HepG2 (cell line): ENCODE data around the gene SIGLEC10. TPM values are rescaled to one million over a fixed set of nuclear protein-coding genes. Genes with fewer than 3 reads are reported as not detected.
A peak's percentile ranks its signal among the peaks of the same experiment; 100 is the strongest.

Experiments used
- ARNTL ChIP-seq: sonication (generic); formaldehyde crosslinking; IDR thresholded peaks from 2 replicates; pipeline ENCODE4 v1.4.0; 2020; ENCODE audit warnings: mild to moderate bottlenecking, missing genetic modification reagents
- CBFB ChIP-seq: sonication (generic); formaldehyde crosslinking; IDR thresholded peaks from 2 replicates; pipeline ENCODE4 v1.4.0; 2020; ENCODE audit warnings: missing genetic modification reagents
- CREM ChIP-seq, 2 experiments: sonication (generic) in 1 of 2; formaldehyde crosslinking in 1 of 2; IDR thresholded peaks; 2 replicates each; pipeline versions ENCODE4 v1.4.0 to v1.6.1; 2016 to 2020; ENCODE audit warnings: antibody characterized with exemption in 1 of 2, mild to moderate bottlenecking in 1 of 2, missing genetic modification reagents in 1 of 2
- ELF3 ChIP-seq: IDR thresholded peaks from 2 replicates; pipeline ENCODE4 v1.6.1; 2016; ENCODE audit warnings: missing genetic modification reagents, missing compliant biosample characterization
- MAZ ChIP-seq, 2 experiments: sonication (generic) in 1 of 2; formaldehyde crosslinking in 1 of 2; IDR thresholded peaks; 2 replicates each; pipeline versions ENCODE4 v1.5.0 to v1.6.1; 2012 to 2020; ENCODE audit warnings: low read depth in 2 of 2, mild to moderate bottlenecking in 2 of 2, borderline replicate concordance in 1 of 2, improper control_type of control experiment in 1 of 2, low read length in 1 of 2, missing genetic modification reagents in 1 of 2, moderate library complexity in 1 of 2
- MED1 ChIP-seq: sonication (generic); formaldehyde crosslinking; IDR thresholded peaks from 2 replicates; pipeline ENCODE4 v1.4.0; 2020; ENCODE audit warnings: missing genetic modification reagents
- MEIS1 ChIP-seq: sonication (generic); formaldehyde crosslinking; IDR thresholded peaks from 2 replicates; pipeline ENCODE4 v1.9.0; 2021; ENCODE audit warnings: mild to moderate bottlenecking, missing genetic modification reagents, moderate library complexity, borderline replicate concordance
- NR3C1 ChIP-seq: sonication (generic); formaldehyde crosslinking; IDR thresholded peaks from 2 replicates; pipeline ENCODE4 v1.4.0; 2020; ENCODE audit warnings: missing genetic modification reagents
- PPARG ChIP-seq: conservative IDR thresholded peaks from 2 replicates; pipeline ENCODE4 v1.6.1; 2016; ENCODE audit warnings: missing biosample characterization, missing genetic modification reagents
- RARA ChIP-seq: IDR thresholded peaks from 2 replicates; pipeline ENCODE4 v1.6.1; 2016; ENCODE audit warnings: missing genetic modification reagents, missing compliant biosample characterization
- RBM22 ChIP-seq: fragments of 200-400 bp; formaldehyde crosslinking; optimal IDR thresholded peaks from 2 replicates; pipeline ENCODE3; 2017; ENCODE audit warnings: mild to moderate bottlenecking, low read length, moderate library complexity
- RBM39 ChIP-seq: fragments of 200-400 bp; formaldehyde crosslinking; IDR thresholded peaks from one replicate; pipeline ENCODE4 v1.6.1; 2018; ENCODE audit warnings: antibody characterized with exemption, mild to moderate bottlenecking, low read depth, low read length; ENCODE audit not compliant: poor library complexity, severe bottlenecking
- ZFP62 ChIP-seq: sonication (generic); formaldehyde crosslinking; IDR thresholded peaks from 2 replicates; pipeline ENCODE4 v1.4.0; 2020; ENCODE audit warnings: missing genetic modification reagents
- ZKSCAN8 ChIP-seq: IDR thresholded peaks from 2 replicates; pipeline ENCODE4 v1.6.1; 2016; ENCODE audit warnings: borderline replicate concordance, missing genetic modification reagents, missing compliant biosample characterization
- ZNF17 ChIP-seq: sonication (generic); formaldehyde crosslinking; IDR thresholded peaks from 2 replicates; pipeline ENCODE4 v1.5.0; 2020; ENCODE audit warnings: mild to moderate bottlenecking, missing genetic modification reagents
- ZNF749 ChIP-seq: sonication (generic); formaldehyde crosslinking; IDR thresholded peaks from 2 replicates; pipeline ENCODE4 v1.8.0; 2022; ENCODE audit warnings: mild to moderate bottlenecking, missing genetic modification reagents, moderate library complexity, borderline replicate concordance
- polyA plus RNA-seq, 8 experiments: library from polyadenylated mRNA; depleted of rRNA in 3 of 8; stranded (reverse) in 7 of 8; unstranded in 1 of 8; fragments of >200 nt; fragmentation: Illumina TruSeq in 4 of 8; extraction: Trizol in 4 of 8; gene quantifications; 2 replicates each; pipeline versions ENCODE4 v1.2.1 to v1.2.3, GENCODE V29; 2011 to 2016; ENCODE audit warnings: low read depth in 4 of 8, missing spikeins in 1 of 8, mixed read lengths in 1 of 8; ENCODE audit not compliant: insufficient read depth in 1 of 8
- total RNA-seq, 5 experiments: library from RNA; depleted of rRNA; stranded (reverse); fragments of >200 nt; fragmentation: Illumina TruSeq; extraction: Trizol; gene quantifications; 2 replicates each; pipeline ENCODE4 v1.2.3, GENCODE V29; 2016; ENCODE audit warnings: low read depth in 1 of 5
- TF ChIP-seq, protein P1 (sequence below): sonication (generic); formaldehyde crosslinking; conservative IDR thresholded peaks from 2 replicates; pipeline ENCODE4 v1.4.0; 2020; ENCODE audit warnings: missing genetic modification reagents
- TF ChIP-seq, protein P2 (sequence below): sonication (generic); formaldehyde crosslinking; IDR thresholded peaks from 2 replicates; pipeline ENCODE4 v1.9.0; 2022; ENCODE audit warnings: low read depth, missing genetic modification reagents
- TF ChIP-seq, protein P3 (sequence below): IDR thresholded peaks from 2 replicates; pipeline ENCODE4 v1.6.1; 2016; ENCODE audit warnings: mild to moderate bottlenecking, missing biosample characterization, missing genetic modification reagents
- TF ChIP-seq, protein P4 (sequence below): sonication (generic); formaldehyde crosslinking; IDR thresholded peaks from 2 replicates; pipeline ENCODE4 v1.5.1; 2020; ENCODE audit warnings: mild to moderate bottlenecking, missing genetic modification reagents
- TF ChIP-seq, protein P5 (sequence below): IDR thresholded peaks from 2 replicates; pipeline ENCODE4 v1.6.1; 2016; ENCODE audit warnings: missing compliant biosample characterization, missing genetic modification reagents, borderline replicate concordance

Gene SIGLEC10
- total and polyA plus RNA-seq, 2 of the 13 experiments (the other 11 are each of a cell fraction or from before 2014, with no cell fraction given), result not detected

DNA sequence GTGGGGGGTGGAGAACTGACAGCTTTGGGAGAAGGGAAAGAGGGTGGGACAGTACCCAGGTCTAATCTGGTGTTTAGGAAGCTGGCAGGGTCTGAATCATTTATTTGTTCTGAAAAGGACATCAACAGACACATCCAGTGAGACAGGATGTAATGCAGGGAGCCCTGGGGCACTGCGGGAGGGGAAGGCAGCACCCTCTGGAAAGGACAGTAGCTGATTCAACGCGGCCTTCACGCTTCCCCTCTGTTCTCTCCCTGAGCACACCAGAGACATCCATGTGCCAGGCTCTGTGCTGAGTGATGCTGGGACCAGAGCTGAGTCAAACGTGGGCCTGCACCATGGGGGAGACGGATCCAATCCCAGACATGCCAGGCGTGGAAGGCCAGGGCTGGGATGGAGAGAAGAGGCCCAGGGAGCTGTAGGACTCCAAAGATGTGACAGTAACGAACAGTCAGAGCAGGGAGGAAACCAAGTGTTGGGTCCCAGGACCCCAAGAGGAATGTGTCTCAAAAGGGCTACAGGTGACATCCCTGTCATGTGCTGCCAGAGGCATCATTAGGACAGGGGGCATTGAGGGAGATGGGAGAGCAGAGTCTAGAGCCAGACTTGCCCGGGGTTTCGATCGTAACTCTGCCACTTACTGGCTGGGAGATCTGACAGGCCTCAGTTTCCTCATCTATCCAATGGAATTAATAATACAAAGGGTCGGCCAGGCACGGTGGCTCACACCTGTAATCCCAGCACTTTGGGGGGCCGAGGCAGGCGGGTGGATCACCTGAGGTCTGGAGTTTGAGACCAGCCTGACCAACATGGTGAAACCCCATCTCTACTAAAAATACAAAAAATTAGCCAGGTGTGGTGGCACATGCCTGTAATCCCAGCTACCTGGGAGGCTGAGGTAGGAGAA, 53.0 kb downstream of the SIGLEC10 start (continued):
- TF ChIP-seq CREM (IDR thresholded peaks at IDR 0.05), result no peak
- TF ChIP-seq CREM (CRISPR knock-in tag; IDR thresholded peaks at IDR 0.05), result no peak
- TF ChIP-seq, protein P1, sequence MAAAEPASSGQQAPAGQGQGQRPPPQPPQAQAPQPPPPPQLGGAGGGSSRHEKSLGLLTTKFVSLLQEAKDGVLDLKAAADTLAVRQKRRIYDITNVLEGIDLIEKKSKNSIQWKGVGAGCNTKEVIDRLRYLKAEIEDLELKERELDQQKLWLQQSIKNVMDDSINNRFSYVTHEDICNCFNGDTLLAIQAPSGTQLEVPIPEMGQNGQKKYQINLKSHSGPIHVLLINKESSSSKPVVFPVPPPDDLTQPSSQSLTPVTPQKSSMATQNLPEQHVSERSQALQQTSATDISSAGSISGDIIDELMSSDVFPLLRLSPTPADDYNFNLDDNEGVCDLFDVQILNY (CRISPR knock-in tag), result no peak
- peak; percentile 39; the same call in 1 of the 2 replicates for TF ChIP-seq ELF3 (CRISPR knock-in tag)
- no peak for TF ChIP-seq ZFP62
- TF ChIP-seq, protein P2, sequence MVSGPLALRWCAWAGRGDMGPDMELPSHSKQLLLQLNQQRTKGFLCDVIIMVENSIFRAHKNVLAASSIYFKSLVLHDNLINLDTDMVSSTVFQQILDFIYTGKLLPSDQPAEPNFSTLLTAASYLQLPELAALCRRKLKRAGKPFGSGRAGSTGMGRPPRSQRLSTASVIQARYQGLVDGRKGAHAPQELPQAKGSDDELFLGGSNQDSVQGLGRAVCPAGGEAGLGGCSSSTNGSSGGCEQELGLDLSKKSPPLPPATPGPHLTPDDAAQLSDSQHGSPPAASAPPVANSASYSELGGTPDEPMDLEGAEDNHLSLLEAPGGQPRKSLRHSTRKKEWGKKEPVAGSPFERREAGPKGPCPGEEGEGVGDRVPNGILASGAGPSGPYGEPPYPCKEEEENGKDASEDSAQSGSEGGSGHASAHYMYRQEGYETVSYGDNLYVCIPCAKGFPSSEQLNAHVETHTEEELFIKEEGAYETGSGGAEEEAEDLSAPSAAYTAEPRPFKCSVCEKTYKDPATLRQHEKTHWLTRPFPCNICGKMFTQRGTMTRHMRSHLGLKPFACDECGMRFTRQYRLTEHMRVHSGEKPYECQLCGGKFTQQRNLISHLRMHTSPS (CRISPR knock-in tag), result no peak
- peak; percentile 57 for TF ChIP-seq MED1 (CRISPR knock-in tag)
- TF ChIP-seq RBM22, result peak; percentile 81
- peak; percentile 46; the same call in 1 of the 2 replicates for TF ChIP-seq RARA (CRISPR knock-in tag)
- TF ChIP-seq, protein P3, sequence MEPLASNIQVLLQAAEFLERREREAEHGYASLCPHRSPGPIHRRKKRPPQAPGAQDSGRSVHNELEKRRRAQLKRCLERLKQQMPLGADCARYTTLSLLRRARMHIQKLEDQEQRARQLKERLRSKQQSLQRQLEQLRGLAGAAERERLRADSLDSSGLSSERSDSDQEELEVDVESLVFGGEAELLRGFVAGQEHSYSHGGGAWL (CRISPR knock-in tag), result peak; percentile 16; the same call in 1 of the 2 replicates
- TF ChIP-seq MAZ (IDR thresholded peaks at IDR 0.05; ENCODE audit: borderline replicate concordance, low read depth, low read length), result no peak
- no peak for TF ChIP-seq MAZ (CRISPR knock-in tag; IDR thresholded peaks at IDR 0.05; ENCODE audit: low read depth)
- TF ChIP-seq NR3C1, result no peak
- no peak for TF ChIP-seq ZNF17 (CRISPR knock-in tag)
- TF ChIP-seq PPARG (CRISPR knock-in tag), result no peak
- TF ChIP-seq, protein P4, sequence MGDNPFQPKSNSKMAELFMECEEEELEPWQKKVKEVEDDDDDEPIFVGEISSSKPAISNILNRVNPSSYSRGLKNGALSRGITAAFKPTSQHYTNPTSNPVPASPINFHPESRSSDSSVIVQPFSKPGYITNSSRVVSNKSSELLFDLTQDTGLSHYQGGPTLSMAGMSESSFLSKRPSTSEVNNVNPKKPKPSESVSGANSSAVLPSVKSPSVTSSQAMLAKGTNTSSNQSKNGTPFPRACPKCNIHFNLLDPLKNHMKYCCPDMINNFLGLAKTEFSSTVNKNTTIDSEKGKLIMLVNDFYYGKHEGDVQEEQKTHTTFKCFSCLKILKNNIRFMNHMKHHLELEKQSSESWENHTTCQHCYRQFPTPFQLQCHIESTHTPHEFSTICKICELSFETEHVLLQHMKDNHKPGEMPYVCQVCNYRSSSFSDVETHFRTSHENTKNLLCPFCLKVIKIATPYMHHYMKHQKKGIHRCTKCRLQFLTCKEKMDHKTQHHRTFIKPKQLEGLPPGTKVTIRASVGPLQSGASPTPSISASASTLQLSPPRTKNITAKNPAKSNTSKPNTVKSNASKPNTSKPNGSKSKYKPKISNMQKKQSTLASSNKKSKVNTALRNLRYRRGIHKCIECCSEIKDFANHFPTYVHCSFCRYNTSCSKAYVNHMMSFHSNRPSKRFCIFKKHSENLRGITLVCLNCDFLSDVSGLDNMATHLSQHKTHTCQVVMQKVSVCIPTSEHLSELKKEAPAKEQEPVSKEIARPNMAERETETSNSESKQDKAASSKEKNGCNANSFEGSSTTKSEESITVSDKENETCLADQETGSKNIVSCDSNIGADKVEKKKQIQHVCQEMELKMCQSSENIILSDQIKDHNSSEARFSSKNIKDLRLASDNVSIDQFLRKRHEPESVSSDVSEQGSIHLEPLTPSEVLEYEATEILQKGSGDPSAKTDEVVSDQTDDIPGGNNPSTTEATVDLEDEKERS (CRISPR knock-in tag), result no peak
- no peak for TF ChIP-seq ARNTL (CRISPR knock-in tag)
- TF ChIP-seq RBM39, result peak; percentile 39
- no peak for TF ChIP-seq CBFB (CRISPR knock-in tag)
- TF ChIP-seq ZNF749 (CRISPR knock-in tag), result no peak
- no peak for TF ChIP-seq MEIS1 (CRISPR knock-in tag)
- TF ChIP-seq, protein P5, sequence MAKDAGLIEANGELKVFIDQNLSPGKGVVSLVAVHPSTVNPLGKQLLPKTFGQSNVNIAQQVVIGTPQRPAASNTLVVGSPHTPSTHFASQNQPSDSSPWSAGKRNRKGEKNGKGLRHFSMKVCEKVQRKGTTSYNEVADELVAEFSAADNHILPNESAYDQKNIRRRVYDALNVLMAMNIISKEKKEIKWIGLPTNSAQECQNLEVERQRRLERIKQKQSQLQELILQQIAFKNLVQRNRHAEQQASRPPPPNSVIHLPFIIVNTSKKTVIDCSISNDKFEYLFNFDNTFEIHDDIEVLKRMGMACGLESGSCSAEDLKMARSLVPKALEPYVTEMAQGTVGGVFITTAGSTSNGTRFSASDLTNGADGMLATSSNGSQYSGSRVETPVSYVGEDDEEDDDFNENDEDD (CRISPR knock-in tag), result no peak
- 0 out of 2 replicates have a peak, but pooled peaks have one; percentile 19 for TF ChIP-seq ZKSCAN8
